Mononuclear cell (primary cell): ENCODE results near the gene HIPK2. TPM values are rescaled to one million over a fixed set of nuclear protein-coding genes. Genes with fewer than 3 reads are reported as not detected.

Source experiments
- H3K27me3 ChIP-seq: 2 replicates; pipeline ENCODE4 v1.6.0; 2011; ENCODE audit warnings: low read length, control low read depth; ENCODE audit not compliant: insufficient read depth
- H3K4me1 ChIP-seq: 2 replicates; pipeline ENCODE4 v1.5.1; 2011; ENCODE audit warnings: mild to moderate bottlenecking, low read length, control low read depth; ENCODE audit not compliant: insufficient read depth
- H3K4me3 ChIP-seq: 2 replicates; pipeline ENCODE4 v1.5.1; 2011; ENCODE audit warnings: mild to moderate bottlenecking, low read length, moderate library complexity
- H3K9me3 ChIP-seq: 2 replicates; pipeline ENCODE4 v1.5.1; 2011; ENCODE audit warnings: low read depth, mild to moderate bottlenecking, control low read depth, low read length
- total RNA-seq: library from RNA; depleted of rRNA; stranded (reverse); fragments of >200 nt; gene quantifications from one replicate; pipeline ENCODE4 v1.2.3, GENCODE V29; 2012

Gene HIPK2
- total RNA-seq, 1 donor, result 14.2 TPM

DNA sequence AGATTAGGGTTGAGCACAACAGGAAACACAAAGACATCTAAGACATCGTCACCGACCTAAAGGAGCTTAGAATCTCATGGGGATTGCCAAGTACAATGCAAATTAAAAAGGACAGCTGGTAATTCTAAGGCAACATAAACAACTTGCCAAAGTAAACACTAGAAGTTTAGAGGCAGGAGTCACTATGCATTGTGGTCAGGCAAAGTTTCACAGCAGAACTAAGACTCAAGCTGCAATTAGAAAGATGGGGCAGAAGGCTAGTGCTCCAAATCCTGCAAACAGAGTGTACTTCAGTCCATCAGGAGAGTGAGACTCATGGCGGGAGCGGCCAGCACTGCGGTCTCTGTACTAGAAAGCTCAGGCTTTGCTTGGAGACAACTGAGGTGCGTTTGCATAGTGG is 52.7 kb downstream of the HIPK2 start:
- no peaks in the 10 kb centered on the region for H3K27me3 ChIP-seq
- H3K4me3 ChIP-seq, result no peak overlapping the region
- H3K4me1 ChIP-seq, result peaks cover 93% of the 10 kb centered on the region

DNA sequence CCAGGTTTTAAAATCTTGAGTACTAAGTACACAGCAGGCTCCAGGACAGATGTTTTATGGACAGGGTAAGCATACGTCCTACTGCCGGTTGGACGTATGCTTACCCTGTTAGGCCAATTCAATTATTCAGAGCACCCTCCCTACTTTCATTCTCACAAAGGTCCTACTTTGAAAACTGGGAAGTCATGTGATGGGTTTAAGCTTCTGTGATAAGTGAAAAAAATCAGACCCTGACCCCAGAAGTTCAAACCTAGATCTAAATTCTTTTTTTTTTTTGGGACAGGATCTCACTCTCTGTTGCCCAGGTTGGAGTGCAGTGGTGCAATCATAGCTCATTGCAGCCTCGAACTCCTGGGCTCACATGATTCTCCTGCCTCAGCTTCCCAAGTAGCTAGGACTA is 55.2 kb downstream of the HIPK2 start:
- peaks cover 96% of the 10 kb centered on the region for H3K4me1 ChIP-seq
- no peak overlapping the region for H3K4me3 ChIP-seq
- H3K27me3 ChIP-seq, result no peaks in the 10 kb centered on the region

More for the DNA sequence above, 52.7 kb downstream of the HIPK2 start:
- no peaks in the 10 kb centered on the region for H3K9me3 ChIP-seq

GRCh38 chr7:139721821-139722220 is 56.0 kb downstream of the HIPK2 start:
- H3K9me3 ChIP-seq, result no peaks in the 10 kb centered on the region
- H3K27me3 ChIP-seq, result no peaks in the 10 kb centered on the region
- peaks cover 96% of the 10 kb centered on the region for H3K4me1 ChIP-seq
- no peak overlapping the region for H3K4me3 ChIP-seq

More for the DNA sequence above, 55.2 kb downstream of the HIPK2 start:
- H3K9me3 ChIP-seq, result no peaks in the 10 kb centered on the region

DNA sequence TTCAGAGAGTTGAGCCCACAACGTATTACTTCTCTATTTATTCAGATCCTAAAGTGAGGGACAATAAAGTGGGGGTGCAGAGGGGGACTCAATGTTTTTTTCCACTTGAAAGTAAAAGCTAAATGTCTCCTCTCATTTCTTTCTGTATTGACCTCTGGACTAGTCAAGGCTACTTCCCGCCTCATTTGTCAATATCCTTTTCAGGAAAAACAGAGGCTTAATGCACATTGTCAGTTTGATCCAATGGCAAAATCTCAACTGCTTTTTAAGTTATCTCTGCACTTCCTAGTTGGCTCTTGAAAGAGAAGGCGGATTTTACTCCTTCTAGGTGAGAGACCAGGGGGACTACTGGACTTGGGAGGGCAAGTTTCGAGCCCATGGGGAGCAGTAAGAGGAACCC is 56.4 kb downstream of the HIPK2 start:
- H3K4me3 ChIP-seq, result no peak overlapping the region
- H3K27me3 ChIP-seq, result no peaks in the 10 kb centered on the region
- H3K4me1 ChIP-seq, result peaks cover 92% of the 10 kb centered on the region
- no peaks in the 10 kb centered on the region for H3K9me3 ChIP-seq

GRCh38 chr7:139720705-139721231 is 57.0 kb downstream of the HIPK2 start:
- H3K9me3 ChIP-seq, result no peaks in the 10 kb centered on the region
- H3K4me1 ChIP-seq, result peaks cover 85% of the 10 kb centered on the region
- no peaks in the 10 kb centered on the region for H3K27me3 ChIP-seq
- H3K4me3 ChIP-seq, result no peak overlapping the region

DNA sequence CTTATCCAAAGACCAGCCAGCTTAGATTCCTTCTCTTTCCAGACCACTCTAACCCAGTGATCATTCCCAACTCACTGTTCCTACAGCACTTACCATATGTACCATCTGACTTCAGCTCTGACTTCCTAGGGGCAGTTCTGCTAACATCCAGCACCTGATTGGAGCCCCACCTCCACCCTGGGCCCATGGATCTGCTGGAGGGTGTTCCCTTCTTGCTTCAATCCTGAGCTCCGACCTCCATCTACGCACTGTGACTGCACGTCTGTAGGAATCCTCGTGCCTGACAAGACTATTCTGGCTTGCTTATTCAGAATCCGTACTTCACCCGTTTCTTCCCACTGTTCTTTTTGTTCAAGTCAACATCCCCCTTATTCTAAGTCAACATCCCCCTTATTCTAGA is 57.6 kb downstream of the HIPK2 start:
- H3K4me3 ChIP-seq, result no peak overlapping the region
- H3K4me1 ChIP-seq, result peaks cover 83% of the 10 kb centered on the region
- no peaks in the 10 kb centered on the region for H3K9me3 ChIP-seq
- H3K27me3 ChIP-seq, result no peaks in the 10 kb centered on the region

- H3K9me3 ChIP-seq, result no peaks in the 10 kb centered on the region
- no peak overlapping the region for H3K4me3 ChIP-seq
- no peaks in the 10 kb centered on the region for H3K27me3 ChIP-seq
- H3K4me1 ChIP-seq, result peaks cover 87% of the 10 kb centered on the region
These were observed 58.9 kb downstream of the HIPK2 start for GRCh38 chr7:139718859-139719258.

GRCh38 chr7:139718141-139718540 is 59.7 kb downstream of the HIPK2 start:
- peaks cover 87% of the 10 kb centered on the region for H3K4me1 ChIP-seq
- H3K4me3 ChIP-seq, result no peak overlapping the region

GRCh38 chr7:139716156-139716942 is 61.4 kb downstream of the HIPK2 start:
- peaks cover 69% of the 10 kb centered on the region for H3K4me1 ChIP-seq

More at GRCh38 chr7:139718141-139718540, 59.7 kb downstream of the HIPK2 start:
- H3K9me3 ChIP-seq, result no peaks in the 10 kb centered on the region
- H3K27me3 ChIP-seq, result no peaks in the 10 kb centered on the region

GRCh38 chr7:139715194-139715815 is 62.5 kb downstream of the HIPK2 start:
- Histone ChIP-seq H3K4me1 (peaks cover 58% of the 10 kb centered on the region), H3K27me3 (no peaks in the 10 kb centered on the region), H3K9me3 (no peaks in the 10 kb centered on the region), H3K4me3 (no peak overlapping the region)

More at GRCh38 chr7:139716156-139716942, 61.4 kb downstream of the HIPK2 start:
- no peaks in the 10 kb centered on the region for H3K27me3 ChIP-seq
- no peaks in the 10 kb centered on the region for H3K9me3 ChIP-seq
- H3K4me3 ChIP-seq, result no peak overlapping the region

GRCh38 chr7:139714163-139714901 is 63.5 kb downstream of the HIPK2 start:
- Histone ChIP-seq H3K4me1 (peaks cover 48% of the 10 kb centered on the region), H3K4me3 (no peak overlapping the region)

GRCh38 chr7:139713526-139714162 is 64.2 kb downstream of the HIPK2 start:
- Histone ChIP-seq H3K4me3 (no peak overlapping the region), H3K9me3 (no peaks in the 10 kb centered on the region), H3K4me1 (peaks cover 42% of the 10 kb centered on the region), H3K27me3 (no peaks in the 10 kb centered on the region)

More at GRCh38 chr7:139714163-139714901, 63.5 kb downstream of the HIPK2 start:
- Histone ChIP-seq H3K9me3 (no peaks in the 10 kb centered on the region), H3K27me3 (no peaks in the 10 kb centered on the region)

GRCh38 chr7:139713061-139713460 is 64.7 kb downstream of the HIPK2 start:
- H3K9me3 ChIP-seq, result no peaks in the 10 kb centered on the region
- no peak overlapping the region for H3K4me3 ChIP-seq
- H3K27me3 ChIP-seq, result no peaks in the 10 kb centered on the region
- peaks cover 40% of the 10 kb centered on the region for H3K4me1 ChIP-seq

- Histone ChIP-seq H3K27me3 (no peaks in the 10 kb centered on the region), H3K9me3 (no peaks in the 10 kb centered on the region), H3K4me1 (peaks cover 34% of the 10 kb centered on the region), H3K4me3 (no peak overlapping the region)
These were observed 65.6 kb downstream of the HIPK2 start for GRCh38 chr7:139711991-139712743.
